LNCAP (cell line): ENCODE data around the gene TACC2.

ENCODE experiments used
- TF ChIP-seq, protein P1 (sequence below): fragments of 450-650 bp; IDR thresholded peaks from 2 replicates; pipeline ENCODE4 v1.5.1; 2017; ENCODE audit warnings: mild to moderate bottlenecking

TACC2 gene

DNA sequence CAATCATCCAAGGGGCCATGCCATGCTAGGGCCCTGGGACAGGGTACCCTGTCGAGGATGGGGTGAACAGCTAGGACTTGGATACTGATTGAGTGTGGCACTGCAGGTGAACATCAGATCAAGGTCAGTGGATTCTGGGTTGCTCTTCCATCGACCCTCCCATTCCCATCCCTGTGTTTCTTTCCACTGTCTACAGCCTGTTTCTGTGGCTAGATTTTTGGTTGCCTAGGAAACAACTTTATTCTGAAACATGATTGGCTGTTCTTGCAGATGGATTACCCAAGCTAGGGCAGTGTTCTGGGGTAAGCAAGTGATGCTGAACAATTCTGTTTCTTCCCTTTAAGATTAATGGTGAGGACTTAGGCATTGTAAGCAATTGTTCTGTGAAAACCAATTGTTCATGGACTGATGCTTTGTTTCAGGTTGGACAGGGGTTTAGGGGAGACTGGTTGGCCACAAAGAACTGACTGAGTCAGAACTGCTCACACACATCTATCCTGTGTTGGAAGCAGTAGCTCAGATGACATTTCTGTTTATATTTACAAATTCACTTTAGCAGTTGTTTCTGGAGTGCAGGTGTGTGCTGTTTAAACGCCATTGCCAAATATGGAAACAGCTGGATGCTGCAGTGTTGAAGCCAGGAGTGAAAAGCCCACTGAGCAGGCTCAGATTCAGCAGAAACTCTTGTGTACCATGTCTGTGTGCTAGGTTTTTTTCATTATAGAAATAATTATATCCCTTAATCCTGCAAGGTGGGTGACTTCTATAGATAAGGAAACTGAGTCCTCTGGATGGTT is 179.8 kb downstream of the TACC2 start:
- TF ChIP-seq, protein P1, sequence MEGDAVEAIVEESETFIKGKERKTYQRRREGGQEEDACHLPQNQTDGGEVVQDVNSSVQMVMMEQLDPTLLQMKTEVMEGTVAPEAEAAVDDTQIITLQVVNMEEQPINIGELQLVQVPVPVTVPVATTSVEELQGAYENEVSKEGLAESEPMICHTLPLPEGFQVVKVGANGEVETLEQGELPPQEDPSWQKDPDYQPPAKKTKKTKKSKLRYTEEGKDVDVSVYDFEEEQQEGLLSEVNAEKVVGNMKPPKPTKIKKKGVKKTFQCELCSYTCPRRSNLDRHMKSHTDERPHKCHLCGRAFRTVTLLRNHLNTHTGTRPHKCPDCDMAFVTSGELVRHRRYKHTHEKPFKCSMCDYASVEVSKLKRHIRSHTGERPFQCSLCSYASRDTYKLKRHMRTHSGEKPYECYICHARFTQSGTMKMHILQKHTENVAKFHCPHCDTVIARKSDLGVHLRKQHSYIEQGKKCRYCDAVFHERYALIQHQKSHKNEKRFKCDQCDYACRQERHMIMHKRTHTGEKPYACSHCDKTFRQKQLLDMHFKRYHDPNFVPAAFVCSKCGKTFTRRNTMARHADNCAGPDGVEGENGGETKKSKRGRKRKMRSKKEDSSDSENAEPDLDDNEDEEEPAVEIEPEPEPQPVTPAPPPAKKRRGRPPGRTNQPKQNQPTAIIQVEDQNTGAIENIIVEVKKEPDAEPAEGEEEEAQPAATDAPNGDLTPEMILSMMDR, result no peak

DNA sequence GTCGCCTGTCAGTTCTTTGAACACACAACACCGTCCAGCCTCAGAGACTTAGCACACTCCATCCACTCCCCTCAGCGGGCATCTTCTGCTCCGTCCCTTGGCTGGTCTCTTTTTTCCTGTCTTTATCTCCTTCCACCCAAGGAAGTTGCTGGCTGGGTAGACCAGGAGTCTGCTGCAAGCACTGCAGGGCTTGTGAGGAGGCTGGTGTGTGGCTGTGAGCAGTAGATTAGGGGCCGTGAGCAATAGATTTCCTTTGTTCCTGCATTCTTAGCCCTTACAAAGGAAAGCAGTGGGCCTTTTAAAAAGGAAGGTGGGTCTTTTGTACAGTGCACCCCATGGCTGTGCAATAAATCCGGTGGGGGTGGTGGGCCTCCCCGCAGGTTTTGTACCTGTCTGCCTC is 181.8 kb downstream of the TACC2 start:
- TF ChIP-seq, protein P1, result no peak

DNA sequence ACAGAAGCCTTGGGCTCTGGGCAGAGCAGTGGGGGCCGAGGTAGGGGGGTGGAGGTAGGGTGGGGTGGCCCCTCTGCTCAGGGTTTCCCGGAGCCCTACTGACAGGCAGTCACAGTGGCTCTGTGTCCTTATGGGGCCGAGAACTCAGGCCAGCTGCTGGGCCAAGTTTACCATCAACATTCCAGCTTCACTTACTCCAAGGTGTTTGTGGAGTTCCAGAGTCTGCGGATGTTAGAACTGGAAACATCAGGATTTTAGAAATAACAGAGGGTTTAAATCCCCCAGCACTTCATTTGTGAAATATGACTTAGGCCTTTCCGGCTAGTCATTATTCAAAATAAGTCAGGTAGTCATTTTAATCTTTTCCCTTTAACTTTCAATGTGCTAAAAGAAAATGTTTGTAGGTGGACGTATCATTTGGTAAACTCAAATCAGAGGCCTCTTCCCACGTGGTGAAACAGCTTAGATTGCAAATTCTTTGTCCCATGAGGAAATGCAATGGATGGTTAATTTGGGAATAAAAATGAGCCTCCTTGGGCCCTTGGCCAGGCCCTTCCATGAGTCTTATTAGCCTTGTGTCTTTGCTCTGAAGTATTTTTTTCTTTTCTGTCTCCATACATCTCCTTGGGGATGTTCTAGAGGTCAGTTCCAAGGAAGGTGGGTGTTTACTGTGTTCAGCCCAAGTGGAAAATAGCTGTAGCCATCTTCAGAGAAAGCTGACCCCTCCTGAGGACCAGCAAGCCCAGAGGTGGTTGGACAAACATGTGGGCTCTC is 182.5 kb downstream of the TACC2 start:
- TF ChIP-seq, protein P1, result no peak

DNA sequence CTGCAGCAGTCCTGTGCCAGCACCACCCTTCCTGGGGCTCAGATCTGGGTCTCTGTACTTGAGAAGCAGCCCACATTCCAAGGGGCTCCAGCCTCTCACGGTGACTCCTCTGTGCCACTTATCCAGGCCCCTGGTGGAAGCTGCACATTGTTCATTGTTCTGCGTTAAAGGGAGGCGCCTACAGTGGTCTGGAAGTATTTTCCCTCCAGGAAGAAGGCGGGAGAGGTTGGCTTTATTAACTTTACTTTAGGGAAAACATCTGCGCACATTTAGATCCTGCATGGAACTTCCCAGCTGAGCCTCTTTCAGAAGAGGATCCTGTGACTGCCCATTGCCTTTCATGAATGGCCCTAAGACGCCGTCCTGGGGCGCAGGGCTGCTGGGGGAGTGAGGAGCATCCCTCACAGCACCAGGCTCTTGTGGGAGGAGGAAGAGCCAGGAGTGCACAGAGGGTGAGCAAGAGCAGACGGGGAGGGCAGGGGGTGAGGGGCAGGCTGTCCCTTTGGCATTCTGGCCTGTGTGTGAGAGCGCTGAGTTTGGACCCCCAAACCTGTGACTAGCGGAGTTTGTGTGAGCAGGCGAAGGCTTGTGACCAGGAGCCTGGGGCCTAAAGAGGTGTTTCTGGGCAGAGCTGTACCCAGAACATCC is 183.5 kb downstream of the TACC2 start:
- TF ChIP-seq, protein P1, result no peak

DNA sequence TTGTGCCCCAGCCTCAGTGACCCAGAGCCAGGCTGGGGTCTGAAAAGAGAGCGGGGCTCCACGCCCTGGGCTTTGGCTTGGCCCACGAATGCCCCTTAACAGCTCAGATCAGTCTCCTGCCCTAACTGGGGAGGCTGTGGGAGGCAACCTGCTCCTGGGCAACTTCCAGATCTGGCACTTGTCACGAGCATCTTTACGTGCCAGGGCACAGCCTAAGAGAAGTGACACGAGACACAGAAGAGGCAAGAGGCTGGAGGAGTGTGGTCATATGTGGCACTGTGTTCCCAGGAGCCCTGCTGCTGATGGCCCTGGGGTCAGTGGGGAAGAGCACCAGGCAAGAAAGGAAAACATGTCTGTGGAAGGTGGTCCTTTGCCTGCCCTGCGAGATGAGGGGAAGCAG is 184.4 kb downstream of the TACC2 start:
- TF ChIP-seq, protein P1, result no peak

DNA sequence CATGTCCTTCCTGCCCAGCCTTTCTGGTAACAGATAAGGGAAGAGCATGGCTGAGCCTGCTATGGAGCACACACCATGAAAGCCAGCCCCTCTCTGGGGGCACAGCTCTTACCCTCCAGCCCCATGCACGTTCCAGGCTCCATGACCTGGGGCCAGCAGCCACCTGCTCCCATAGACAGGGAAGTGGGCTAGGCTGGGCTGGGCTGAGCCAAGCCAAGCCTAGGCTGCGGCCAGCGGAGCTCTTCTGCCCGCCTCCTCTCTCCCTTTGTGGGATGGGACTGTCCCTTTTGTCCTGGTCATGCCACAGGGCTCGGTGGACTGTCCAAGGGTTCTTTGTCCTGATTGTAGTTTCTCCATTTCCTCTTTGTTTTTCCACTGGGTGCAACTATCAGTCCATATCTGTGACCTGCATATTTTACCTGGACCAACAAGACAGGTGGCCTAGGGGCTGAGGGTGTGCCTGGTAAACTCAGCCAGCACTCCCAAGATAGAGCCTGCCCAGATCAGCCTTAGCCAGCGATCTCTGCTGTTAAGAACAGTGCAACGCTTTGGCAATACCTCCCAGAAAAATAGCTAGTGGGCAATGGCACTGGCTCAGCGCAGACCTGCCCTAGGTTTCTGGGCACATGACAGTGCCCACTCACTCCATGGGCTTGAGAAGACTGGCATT is 184.9 kb downstream of the TACC2 start:
- TF ChIP-seq, protein P1, result no peak
